Esophagus muscularis mucosa (tissue), 3 donors: Measurements from ENCODE around the gene COG7.

Experiments used
- POLR2A ChIP-seq: fragments of 450-650 bp; IDR thresholded peaks from one replicate; pipeline ENCODE4 v1.6.1; 2017; ENCODE audit warnings: antibody characterized with exemption, moderate library complexity, mild to moderate bottlenecking, low read depth
- TF ChIP-seq, protein P1 (sequence below), 3 experiments: fragments of 200-600 bp in 2 of 3; fragments of 450-650 bp in 1 of 3; sonication (generic) in 2 of 3; IDR thresholded peaks; one replicate each; pipeline ENCODE4 v1.5.1; 2017 to 2019; ENCODE audit warnings: antibody characterized with exemption in 3 of 3, mild to moderate bottlenecking in 2 of 3, moderate library complexity in 1 of 3

DNA sequence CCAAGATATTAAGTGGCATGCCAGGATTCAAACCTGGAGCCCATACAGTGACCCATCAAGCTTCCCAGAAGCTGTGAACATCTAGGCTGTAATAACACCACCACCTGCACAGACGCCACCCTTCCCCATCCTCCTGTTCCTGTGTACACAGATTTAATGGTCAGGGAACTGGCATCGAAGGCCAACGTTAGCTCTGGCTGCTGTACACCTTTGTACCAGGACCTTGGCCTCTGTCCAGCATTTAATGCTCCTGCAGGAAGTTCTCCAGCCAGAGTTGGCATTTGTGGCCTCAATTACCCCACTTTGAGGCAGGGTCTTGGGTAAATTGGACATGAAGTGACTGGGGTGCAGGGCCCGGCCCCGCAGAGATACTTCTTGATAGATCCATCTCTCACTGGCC lies 101.6 kb downstream of the COG7 start:
- TF ChIP-seq, protein P1, sequence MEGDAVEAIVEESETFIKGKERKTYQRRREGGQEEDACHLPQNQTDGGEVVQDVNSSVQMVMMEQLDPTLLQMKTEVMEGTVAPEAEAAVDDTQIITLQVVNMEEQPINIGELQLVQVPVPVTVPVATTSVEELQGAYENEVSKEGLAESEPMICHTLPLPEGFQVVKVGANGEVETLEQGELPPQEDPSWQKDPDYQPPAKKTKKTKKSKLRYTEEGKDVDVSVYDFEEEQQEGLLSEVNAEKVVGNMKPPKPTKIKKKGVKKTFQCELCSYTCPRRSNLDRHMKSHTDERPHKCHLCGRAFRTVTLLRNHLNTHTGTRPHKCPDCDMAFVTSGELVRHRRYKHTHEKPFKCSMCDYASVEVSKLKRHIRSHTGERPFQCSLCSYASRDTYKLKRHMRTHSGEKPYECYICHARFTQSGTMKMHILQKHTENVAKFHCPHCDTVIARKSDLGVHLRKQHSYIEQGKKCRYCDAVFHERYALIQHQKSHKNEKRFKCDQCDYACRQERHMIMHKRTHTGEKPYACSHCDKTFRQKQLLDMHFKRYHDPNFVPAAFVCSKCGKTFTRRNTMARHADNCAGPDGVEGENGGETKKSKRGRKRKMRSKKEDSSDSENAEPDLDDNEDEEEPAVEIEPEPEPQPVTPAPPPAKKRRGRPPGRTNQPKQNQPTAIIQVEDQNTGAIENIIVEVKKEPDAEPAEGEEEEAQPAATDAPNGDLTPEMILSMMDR (IDR thresholded peaks at IDR 0.05): no peak
- TF ChIP-seq POLR2A: no peak
